Keratinocyte (primary cell): ENCODE results near the gene STRN4.

Source experiments
- CTCF ChIP-seq, 3 experiments: IDR thresholded peaks in 1 of 3; conservative IDR thresholded peaks in 1 of 3; optimal IDR thresholded peaks in 1 of 3; 2 replicates in 2 of 3; 3 replicates in 1 of 3; pipeline versions ENCODE3 to v1.5.1; 2011; ENCODE audit warnings: low read length in 3 of 3, mild to moderate bottlenecking in 3 of 3, moderate library complexity in 2 of 3, control low read depth in 1 of 3, inconsistent platforms in 1 of 3; ENCODE audit not compliant: insufficient read depth in 2 of 3; ENCODE audit errors: extremely low read depth in 1 of 3
- EZH2 ChIP-seq: IDR thresholded peaks from one replicate; pipeline ENCODE4 v1.6.1; 2012; ENCODE audit warnings: inconsistent platforms, mild to moderate bottlenecking, low read length, moderate library complexity

- TF ChIP-seq CTCF (optimal IDR thresholded peaks at IDR 0.05 in 1 of 3, IDR thresholded peaks at IDR 0.05 in 1 of 3, conservative IDR thresholded peaks at IDR 0.05 in 1 of 3; ENCODE audit: extremely low read depth in 1 of 3, insufficient read depth in 2 of 3, low read length in 3 of 3) = peak; percentile 21 to 31 (median 22)
- no peak for TF ChIP-seq EZH2
These were observed 38.2 kb upstream of the STRN4 start for GRCh38 chr19:46784262-46785053.
